ACC112 (cell line): Measurements from ENCODE around the gene SBF1.
"Not testable (repeated sequence)": the region's sequence is repeated elsewhere in the genome, so short reads cannot be mapped to it uniquely, and the experiment has no call there.

Experiments
- H2AFZ ChIP-seq: fragments of 200-600 bp; sonication (generic); one replicate; pipeline ENCODE4 v1.6.0; 2017; ENCODE audit warnings: antibody characterized with exemption, low read length; ENCODE audit not compliant: unreplicated experiment
- H3K27ac ChIP-seq: fragments of 200-600 bp; sonication (generic); 2 replicates; pipeline ENCODE4 v1.5.1; 2014; ENCODE audit warnings: low read depth, mild to moderate bottlenecking, antibody characterized with exemption, low read length, moderate library complexity
- H3K27me3 ChIP-seq: fragments of 200-600 bp; sonication (generic); 2 replicates; pipeline ENCODE4 v1.6.1; 2014; ENCODE audit warnings: mild to moderate bottlenecking, antibody characterized with exemption, low read length, moderate library complexity, mixed read lengths; ENCODE audit not compliant: insufficient read depth
- H3K36me3 ChIP-seq: fragments of 200-600 bp; sonication (generic); 2 replicates; pipeline ENCODE4 v1.6.1; 2016; ENCODE audit warnings: mild to moderate bottlenecking, antibody characterized with exemption, low read length, moderate library complexity, mixed read lengths; ENCODE audit not compliant: insufficient read depth
- H3K4me1 ChIP-seq: fragments of 200-600 bp; sonication (generic); one replicate; pipeline ENCODE4 v1.6.1; 2016; ENCODE audit warnings: low read length, mixed read lengths; ENCODE audit not compliant: insufficient read depth, unreplicated experiment, control insufficient read depth
- H3K4me3 ChIP-seq: fragments of 200-600 bp; sonication (generic); 2 replicates; pipeline ENCODE4 v1.5.1; 2014; ENCODE audit warnings: mild to moderate bottlenecking, low read depth, low read length
- H3K79me2 ChIP-seq: fragments of 200-600 bp; sonication (generic); one replicate; pipeline ENCODE4 v1.6.0; 2016; ENCODE audit warnings: low read length; ENCODE audit not compliant: control insufficient read depth, unreplicated experiment, insufficient read depth

SBF1 gene

GRCh38 chr22:50417411-50418210, 57.2 kb downstream of the SBF1 start:
- Histone ChIP-seq H3K4me1 (no peaks in the 10 kb centered on the region), H3K27ac (no peak overlapping the region), H3K36me3 (no peaks in the 10 kb centered on the region; the same call in 1 of the 2 replicates), H3K79me2 (no peaks in the 10 kb centered on the region), H3K27me3 (no peaks in the 10 kb centered on the region), H3K4me3 (no peak overlapping the region), H2AFZ (no peak overlapping the region)

- Histone ChIP-seq H3K4me1 (no peaks in the 10 kb centered on the region), H3K27ac (no peak overlapping the region), H3K27me3 (no peaks in the 10 kb centered on the region), H3K36me3 (no peaks in the 10 kb centered on the region; the same call in 1 of the 2 replicates), H3K79me2 (no peaks in the 10 kb centered on the region), H3K4me3 (no peak overlapping the region), H2AFZ (no peak overlapping the region)
Observed at GRCh38 chr22:50416996-50417395, 57.8 kb downstream of the SBF1 start.

GRCh38 chr22:50415426-50415825, 59.4 kb downstream of the SBF1 start:
- no peaks in the 10 kb centered on the region for H3K27me3 ChIP-seq
- no peak overlapping the region for H2AFZ ChIP-seq
- no peaks in the 10 kb centered on the region for H3K79me2 ChIP-seq
- no peak overlapping the region for H3K4me3 ChIP-seq
- no peaks in the 10 kb centered on the region; the same call in 1 of the 2 replicates for H3K36me3 ChIP-seq
- no peaks in the 10 kb centered on the region for H3K4me1 ChIP-seq
- H3K27ac ChIP-seq: no peak overlapping the region

GRCh38 chr22:50414476-50415248, 60.2 kb downstream of the SBF1 start:
- no peak overlapping the region for H2AFZ ChIP-seq
- H3K36me3 ChIP-seq: no peaks in the 10 kb centered on the region; the same call in 1 of the 2 replicates
- H3K79me2 ChIP-seq: no peaks in the 10 kb centered on the region
- no peaks in the 10 kb centered on the region for H3K27me3 ChIP-seq
- no peaks in the 10 kb centered on the region for H3K4me1 ChIP-seq
- no peak overlapping the region for H3K4me3 ChIP-seq
- H3K27ac ChIP-seq: no peak overlapping the region

- H3K27ac ChIP-seq, H3K27me3 ChIP-seq, H3K4me3 ChIP-seq, H2AFZ ChIP-seq, H3K79me2 ChIP-seq, H3K4me1 ChIP-seq, H3K36me3 ChIP-seq: not testable (repeated sequence)
Observed at GRCh38 chr22:50408954-50409353, 65.9 kb downstream of the SBF1 start.

- no peaks in the 10 kb centered on the region for H3K4me1 ChIP-seq
- no peaks in the 10 kb centered on the region for H3K36me3 ChIP-seq
- no peaks in the 10 kb centered on the region for H3K27me3 ChIP-seq
- H3K79me2 ChIP-seq: no peaks in the 10 kb centered on the region
- no peak overlapping the region for H3K27ac ChIP-seq
- H2AFZ ChIP-seq: no peak overlapping the region
- H3K4me3 ChIP-seq: no peak overlapping the region
Observed at GRCh38 chr22:50408311-50408710, 66.5 kb downstream of the SBF1 start.

- no peak overlapping the region for H2AFZ ChIP-seq
- H3K79me2 ChIP-seq: no peaks in the 10 kb centered on the region
- no peaks in the 10 kb centered on the region for H3K36me3 ChIP-seq
- no peaks in the 10 kb centered on the region for H3K4me1 ChIP-seq
- no peak overlapping the region for H3K27ac ChIP-seq
- H3K4me3 ChIP-seq: no peak overlapping the region
- H3K27me3 ChIP-seq: no peaks in the 10 kb centered on the region
Observed at GRCh38 chr22:50406416-50407170, 68.2 kb downstream of the SBF1 start.

GRCh38 chr22:50403701-50404101, 71.1 kb downstream of the SBF1 start:
- Histone ChIP-seq H3K27me3 (no peaks in the 10 kb centered on the region), H3K79me2 (no peaks in the 10 kb centered on the region), H3K4me3 (no peak overlapping the region), H3K36me3 (no peaks in the 10 kb centered on the region), H2AFZ (no peak overlapping the region), H3K4me1 (no peaks in the 10 kb centered on the region), H3K27ac (no peak overlapping the region)

GRCh38 chr22:50401907-50402306, 72.9 kb downstream of the SBF1 start:
- Histone ChIP-seq H3K79me2 (no peaks in the 10 kb centered on the region), H3K36me3 (no peaks in the 10 kb centered on the region), H3K4me1 (no peaks in the 10 kb centered on the region), H2AFZ (no peak overlapping the region), H3K4me3 (no peak overlapping the region), H3K27me3 (no peaks in the 10 kb centered on the region), H3K27ac (no peak overlapping the region)

- H3K4me3 ChIP-seq: no peak overlapping the region
Observed at GRCh38 chr22:50400931-50401330, 73.9 kb downstream of the SBF1 start.

More at GRCh38 chr22:50400931-50401330, 73.9 kb downstream of the SBF1 start:
- no peak overlapping the region for H3K27ac ChIP-seq
- no peaks in the 10 kb centered on the region for H3K4me1 ChIP-seq
- no peaks in the 10 kb centered on the region for H3K36me3 ChIP-seq
- H3K27me3 ChIP-seq: no peaks in the 10 kb centered on the region
- H2AFZ ChIP-seq: no peak overlapping the region
- no peaks in the 10 kb centered on the region for H3K79me2 ChIP-seq
